ENCODE measurements around the gene TF.

DNA sequence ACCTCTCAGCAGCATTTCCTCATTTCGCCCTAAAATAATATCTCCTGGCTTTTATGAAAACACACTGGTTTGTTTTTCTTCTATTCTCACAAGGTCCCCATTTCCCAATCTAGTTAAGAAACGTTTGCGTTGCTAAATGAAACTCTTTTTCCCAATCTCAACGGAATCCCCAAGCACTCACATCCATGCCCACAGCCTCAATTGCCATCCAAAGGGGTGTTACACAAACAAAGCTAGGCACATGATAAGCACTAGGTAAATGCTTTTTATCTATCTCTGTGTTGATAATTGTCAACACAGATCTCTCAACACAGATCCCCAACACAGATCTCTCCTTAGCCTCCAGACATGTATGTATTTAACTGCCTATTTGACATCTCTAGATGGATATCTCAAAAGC is 35.2 kb upstream of the TF start:
- TF ChIP-seq EP300 (IDR thresholded peaks at IDR 0.05; ENCODE audit: borderline replicate concordance in 1 of 2, low read depth in 1 of 2, low read length in 1 of 2) = no peak
- TF ChIP-seq, protein P1, sequence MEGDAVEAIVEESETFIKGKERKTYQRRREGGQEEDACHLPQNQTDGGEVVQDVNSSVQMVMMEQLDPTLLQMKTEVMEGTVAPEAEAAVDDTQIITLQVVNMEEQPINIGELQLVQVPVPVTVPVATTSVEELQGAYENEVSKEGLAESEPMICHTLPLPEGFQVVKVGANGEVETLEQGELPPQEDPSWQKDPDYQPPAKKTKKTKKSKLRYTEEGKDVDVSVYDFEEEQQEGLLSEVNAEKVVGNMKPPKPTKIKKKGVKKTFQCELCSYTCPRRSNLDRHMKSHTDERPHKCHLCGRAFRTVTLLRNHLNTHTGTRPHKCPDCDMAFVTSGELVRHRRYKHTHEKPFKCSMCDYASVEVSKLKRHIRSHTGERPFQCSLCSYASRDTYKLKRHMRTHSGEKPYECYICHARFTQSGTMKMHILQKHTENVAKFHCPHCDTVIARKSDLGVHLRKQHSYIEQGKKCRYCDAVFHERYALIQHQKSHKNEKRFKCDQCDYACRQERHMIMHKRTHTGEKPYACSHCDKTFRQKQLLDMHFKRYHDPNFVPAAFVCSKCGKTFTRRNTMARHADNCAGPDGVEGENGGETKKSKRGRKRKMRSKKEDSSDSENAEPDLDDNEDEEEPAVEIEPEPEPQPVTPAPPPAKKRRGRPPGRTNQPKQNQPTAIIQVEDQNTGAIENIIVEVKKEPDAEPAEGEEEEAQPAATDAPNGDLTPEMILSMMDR (IDR thresholded peaks at IDR 0.05) = no peak
- TF ChIP-seq TEAD4 (IDR thresholded peaks at IDR 0.05; ENCODE audit: borderline replicate concordance, insufficient read depth) = no peak
- TF ChIP-seq RAD21 (IDR thresholded peaks at IDR 0.05; ENCODE audit: low read length) = no peak
- no peak for TF ChIP-seq RCOR1 (IDR thresholded peaks at IDR 0.05; ENCODE audit: low read length)
- TF ChIP-seq POLR2AphosphoS5 (IDR thresholded peaks at IDR 0.05; ENCODE audit: low read depth, low read length) = no peak
- no peak for TF ChIP-seq JUND (IDR thresholded peaks at IDR 0.05)
- no peak for TF ChIP-seq FOXM1 (IDR thresholded peaks at IDR 0.05; ENCODE audit: low read depth)
- TF ChIP-seq ELF1 (IDR thresholded peaks at IDR 0.05) = no peak
- no peak for TF ChIP-seq MEF2A (IDR thresholded peaks at IDR 0.05; ENCODE audit: borderline replicate concordance, low read depth)
